NB4 (cell line): ENCODE results near the gene RCN1.

Source experiments
- CTCF ChIP-seq: IDR thresholded peaks from one replicate; pipeline ENCODE4 v1.5.1; 2012; ENCODE audit warnings: low read depth, low read length
- POLR2A ChIP-seq: IDR thresholded peaks from 2 replicates; pipeline ENCODE4 v1.6.1; 2011; ENCODE audit warnings: mild to moderate bottlenecking; ENCODE audit not compliant: insufficient read length; ENCODE audit errors: extremely low read depth

GRCh38 chr11:32145282-32145681 lies 54.4 kb downstream of the RCN1 start:
- TF ChIP-seq CTCF: no peak
- TF ChIP-seq POLR2A: no peak
